ENCODE measurements around the gene ABR. TPM values are rescaled to one million over a fixed set of nuclear protein-coding genes. Genes with fewer than 3 reads are reported as not detected.
A peak's percentile ranks its signal among the peaks of the same experiment; 100 is the strongest.

Gene ABR
- total RNA-seq, 2 experiments from 2014 or later, result 144 to 145 TPM

DNA sequence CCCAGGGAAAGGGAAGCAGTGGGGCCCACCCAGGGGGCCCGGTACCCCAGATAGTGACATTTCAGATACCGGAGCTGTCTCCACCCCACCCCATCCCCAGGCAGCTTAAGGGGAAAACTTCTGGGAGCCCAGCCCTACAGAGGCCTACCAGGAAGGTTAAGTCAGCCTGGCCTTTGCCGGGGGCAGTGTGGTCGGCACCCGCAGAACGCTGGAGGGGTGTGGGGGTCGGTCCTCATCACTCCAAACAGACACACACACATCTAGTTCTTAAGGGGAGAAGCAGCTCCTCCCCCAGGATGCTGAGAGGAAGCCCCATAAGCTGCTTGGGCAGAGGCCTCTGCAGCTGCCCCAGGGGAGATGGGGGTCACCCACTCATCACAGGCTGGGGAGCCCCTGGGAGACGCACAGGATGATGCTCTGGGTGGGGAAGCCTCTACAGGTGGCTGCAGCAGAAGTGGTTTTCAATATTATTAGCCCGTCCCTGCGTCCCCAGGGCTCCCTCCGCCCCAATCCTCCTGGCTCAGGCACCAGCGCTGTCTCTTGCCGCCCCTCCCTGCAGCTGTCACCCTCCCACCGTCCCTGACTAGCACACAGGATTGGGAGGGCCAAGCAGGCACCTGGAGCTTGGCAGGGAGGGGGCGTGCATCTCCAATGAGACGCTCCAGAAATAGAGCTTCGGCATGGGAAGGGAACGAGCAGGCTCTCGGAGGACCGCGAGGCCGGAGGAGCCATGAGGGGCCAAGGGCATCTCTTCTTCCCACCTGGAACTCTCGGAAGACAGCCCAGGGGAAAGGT, 1.4 kb upstream of the ABR start:
- no peak for DNase-seq

GRCh38 chr17:1179112-1179817, 516 bp downstream of the ABR start:
- H3K36me3 Mint-ChIP-seq (ENCODE audit: low read depth), result no peaks in the 10 kb centered on the region
- peaks cover 8% of the 10 kb centered on the region for H3K4me1 Mint-ChIP-seq
- ChIA-PET POLR2A (interaction anchor here (0.5 kb wide), 1 partner anchor 19 kb away, joined by 3 read pairs; no protein-coding TSS in a partner anchor), CTCF (interaction anchor here (1.0 kb wide), 1 partner anchor 57 kb away, joined by 3 read pairs; no protein-coding TSS in a partner anchor)
- peaks cover 10% of the 10 kb centered on the region for H3K27me3 Mint-ChIP-seq
- DNase-seq, result no peak
- H3K4me3 Mint-ChIP-seq, result peak overlapping the region; percentile 68
- H3K9me3 Mint-ChIP-seq, result no peaks in the 10 kb centered on the region
- no peak overlapping the region for H3K27ac Mint-ChIP-seq

More for the DNA sequence above, 1.4 kb upstream of the ABR start:
- ChIA-PET CTCF (interaction anchor here (1.5 kb wide), 2 partner anchors 12 to 58 kb away, joined by 5 read pairs; no protein-coding TSS in a partner anchor), POLR2A (interaction anchor here (1.7 kb wide), 1 partner anchor 17 kb away, joined by 6 read pairs; no protein-coding TSS in a partner anchor)
- Mint-ChIP-seq H3K9me3 (no peaks in the 10 kb centered on the region), H3K27ac (no peak overlapping the region), H3K36me3 (ENCODE audit: low read depth) (no peaks in the 10 kb centered on the region), H3K4me1 (peaks cover 8% of the 10 kb centered on the region), H3K4me3 (no peak overlapping the region), H3K27me3 (peaks cover 11% of the 10 kb centered on the region)

DNA sequence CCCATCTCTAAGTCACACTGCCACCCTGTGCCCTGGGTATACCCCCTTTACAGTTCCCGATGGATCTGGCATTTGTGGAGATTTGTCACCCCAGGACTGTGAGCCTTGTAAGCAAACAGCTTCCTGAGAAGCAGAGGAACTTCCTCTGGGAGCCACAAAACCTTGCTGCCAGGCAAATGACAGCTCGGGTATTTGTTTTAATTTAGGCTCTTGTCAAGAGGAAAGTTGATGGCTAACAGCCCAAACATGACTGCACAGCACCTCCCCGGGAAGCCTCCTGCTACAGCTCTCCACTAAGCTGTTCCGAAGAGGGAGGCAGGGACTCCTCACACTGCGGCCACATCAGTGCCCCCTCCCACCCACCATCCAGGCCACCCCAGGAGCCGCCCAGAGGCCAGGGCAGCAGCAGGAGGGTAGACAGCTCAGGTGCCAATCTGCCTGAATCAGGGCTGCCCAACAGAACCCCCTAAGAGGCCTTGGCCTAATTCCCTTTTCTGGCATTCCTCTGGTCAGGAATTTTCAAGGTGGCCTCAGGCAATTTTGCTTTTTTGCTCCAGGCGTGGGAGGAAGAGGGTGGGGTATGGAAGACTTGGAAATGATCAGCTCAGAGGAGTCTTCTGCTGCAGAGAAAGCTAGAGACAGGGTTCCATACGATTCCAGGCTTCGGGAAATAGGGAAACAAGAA, 2.6 kb downstream of the ABR start:
- CTCF ChIA-PET, result interaction anchor here (0.6 to 1.8 kb wide), 3 partner anchors 21 to 204 kb away, joined by 3 to 6 read pairs (median 4); no protein-coding TSS in a partner anchor
- no peaks in the 10 kb centered on the region for H3K36me3 Mint-ChIP-seq (ENCODE audit: low read depth)
- POLR2A ChIA-PET, result no interaction called here

DNA sequence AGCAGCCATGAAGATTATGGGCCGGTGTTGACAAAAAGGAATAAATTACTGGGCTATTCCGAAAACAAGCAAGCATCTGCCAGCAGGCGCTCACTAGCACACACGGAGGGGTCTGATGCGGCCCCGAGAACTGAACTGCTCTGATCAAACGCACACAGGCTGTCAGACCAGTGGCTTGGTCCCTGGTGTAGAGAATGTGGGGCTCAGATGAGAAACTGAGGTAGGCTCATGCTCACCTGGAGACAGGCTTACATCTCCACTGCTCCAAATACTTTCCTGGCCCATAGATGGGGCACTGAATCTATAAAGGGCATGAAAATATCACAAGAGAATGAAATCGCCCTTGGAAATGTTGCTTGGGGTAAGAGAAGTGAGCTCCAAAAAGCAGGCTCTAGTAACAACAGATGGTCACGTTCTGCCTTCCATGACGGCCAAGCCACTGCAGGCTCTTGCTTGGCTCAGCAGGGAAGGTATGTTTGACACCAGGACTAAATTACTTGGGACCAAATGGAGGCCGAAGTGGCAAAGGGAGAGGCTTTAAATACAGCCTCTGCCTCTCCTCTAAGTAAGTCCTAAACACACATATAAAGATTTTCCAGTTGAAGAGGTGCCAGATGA, 5.4 kb downstream of the ABR start:
- no peak for DNase-seq
- CTCF ChIA-PET, result no interaction called here
- POLR2A ChIA-PET, result interaction anchor here (0.9 kb wide), 1 partner anchor 78 kb away, joined by 3 read pairs; no protein-coding TSS in a partner anchor
- no peak overlapping the region for H3K4me3 Mint-ChIP-seq
- peaks cover 3% of the 10 kb centered on the region for H3K4me1 Mint-ChIP-seq
- H3K27me3 Mint-ChIP-seq, result peaks cover 10% of the 10 kb centered on the region
- no peak overlapping the region for H3K27ac Mint-ChIP-seq
- no peaks in the 10 kb centered on the region for H3K36me3 Mint-ChIP-seq (ENCODE audit: low read depth)
- no peaks in the 10 kb centered on the region for H3K9me3 Mint-ChIP-seq

More for the DNA sequence above, 2.6 kb downstream of the ABR start:
- Mint-ChIP-seq H3K9me3 (no peaks in the 10 kb centered on the region), H3K4me1 (peaks cover 3% of the 10 kb centered on the region), H3K27ac (no peak overlapping the region), H3K4me3 (no peak overlapping the region), H3K27me3 (peaks cover 10% of the 10 kb centered on the region)
- no peak for DNase-seq

DNA sequence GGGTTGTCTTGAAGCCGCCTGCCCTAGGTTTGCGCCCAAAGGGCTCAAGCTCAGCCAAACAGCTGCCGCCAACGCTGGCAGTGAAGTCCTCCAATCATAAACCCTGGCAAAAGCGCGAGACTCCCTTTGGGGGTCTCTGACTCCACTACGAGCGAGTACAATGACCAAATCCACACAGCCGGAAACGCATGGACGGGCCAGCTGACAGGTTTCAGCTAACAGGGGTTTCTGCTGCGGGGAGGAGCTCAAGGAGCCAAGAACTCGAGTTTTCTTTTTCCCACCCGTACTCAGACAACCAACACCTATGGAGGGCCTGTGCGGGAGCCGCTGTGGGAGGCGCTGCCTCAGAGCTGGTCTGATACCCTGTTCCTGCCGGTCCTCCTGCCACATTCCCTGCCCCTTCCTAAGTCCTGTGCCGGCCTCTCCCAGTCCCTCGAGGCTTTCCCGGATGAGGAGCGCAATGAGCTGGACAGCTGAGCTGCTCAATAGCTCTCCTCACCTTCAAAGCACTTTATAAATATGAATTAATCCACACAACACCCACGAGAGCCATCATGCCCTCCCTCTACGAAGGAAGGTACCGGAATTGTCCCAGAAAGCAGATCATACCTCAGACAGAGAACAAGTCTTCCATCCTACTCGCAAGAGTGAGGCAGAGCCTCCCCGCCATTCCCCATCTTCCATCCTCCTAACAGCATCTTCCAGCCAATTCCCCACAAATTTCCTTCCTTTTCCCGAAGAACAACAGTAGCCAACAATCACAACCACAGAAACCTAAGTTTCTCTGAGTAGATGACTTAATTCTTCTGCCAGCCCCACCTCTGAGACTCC, 6.1 kb downstream of the ABR start:
- no peaks in the 10 kb centered on the region for H3K9me3 Mint-ChIP-seq
- no peaks in the 10 kb centered on the region for H3K36me3 Mint-ChIP-seq (ENCODE audit: low read depth)
- H3K4me3 Mint-ChIP-seq, result no peak overlapping the region
- CTCF ChIA-PET, result no interaction called here
- peaks cover 7% of the 10 kb centered on the region for H3K27me3 Mint-ChIP-seq
- H3K4me1 Mint-ChIP-seq, result peaks cover 2% of the 10 kb centered on the region
- H3K27ac Mint-ChIP-seq, result no peak overlapping the region
- DNase-seq, result no peak
- POLR2A ChIA-PET, result interaction anchor here (0.9 kb wide), 1 partner anchor 77 kb away, joined by 3 read pairs; no protein-coding TSS in a partner anchor

GRCh38 chr17:1171953-1172352, 7.8 kb downstream of the ABR start:
- ChIA-PET POLR2A (no interaction called here), CTCF (interaction anchor here (0.5 kb wide), 1 partner anchor 102 kb away, joined by 7 read pairs; no protein-coding TSS in a partner anchor)
- no peak for DNase-seq
- Mint-ChIP-seq H3K27ac (no peak overlapping the region), H3K4me1 (no peaks in the 10 kb centered on the region), H3K36me3 (ENCODE audit: low read depth) (no peaks in the 10 kb centered on the region), H3K4me3 (no peak overlapping the region), H3K9me3 (no peaks in the 10 kb centered on the region), H3K27me3 (no peaks in the 10 kb centered on the region)

GRCh38 chr17:1170739-1171138, 9.0 kb downstream of the ABR start:
- ChIA-PET CTCF (no interaction called here), POLR2A (no interaction called here)
- Mint-ChIP-seq H3K4me3 (no peak overlapping the region), H3K27me3 (no peaks in the 10 kb centered on the region), H3K36me3 (ENCODE audit: low read depth) (no peaks in the 10 kb centered on the region), H3K27ac (no peak overlapping the region), H3K9me3 (no peaks in the 10 kb centered on the region), H3K4me1 (no peaks in the 10 kb centered on the region)
- DNase-seq, result no peak

- Mint-ChIP-seq H3K27ac (no peak overlapping the region), H3K4me1 (no peaks in the 10 kb centered on the region), H3K36me3 (ENCODE audit: low read depth) (no peaks in the 10 kb centered on the region), H3K9me3 (no peaks in the 10 kb centered on the region), H3K4me3 (no peak overlapping the region), H3K27me3 (no peaks in the 10 kb centered on the region)
- ChIA-PET CTCF (no interaction called here), POLR2A (no interaction called here)
- DNase-seq, result no peak
Measured at GRCh38 chr17:1169929-1170312, 9.9 kb downstream of the ABR start.

GRCh38 chr17:1169221-1169928, 10.4 kb downstream of the ABR start:
- CTCF ChIA-PET, result no interaction called here
- H3K4me1 Mint-ChIP-seq, result no peaks in the 10 kb centered on the region
- H3K27ac Mint-ChIP-seq, result no peak overlapping the region
- POLR2A ChIA-PET, result no interaction called here
- no peak for DNase-seq
- no peak overlapping the region for H3K4me3 Mint-ChIP-seq
- no peaks in the 10 kb centered on the region for H3K9me3 Mint-ChIP-seq
- no peaks in the 10 kb centered on the region for H3K36me3 Mint-ChIP-seq (ENCODE audit: low read depth)
- H3K27me3 Mint-ChIP-seq, result no peaks in the 10 kb centered on the region

- Mint-ChIP-seq H3K9me3 (no peaks in the 10 kb centered on the region), H3K27ac (no peak overlapping the region)
- CTCF ChIA-PET, result no interaction called here
Measured at GRCh38 chr17:1168533-1169220, 11.1 kb downstream of the ABR start.

GRCh38 chr17:1166276-1166675, 13.5 kb downstream of the ABR start:
- Mint-ChIP-seq H3K9me3 (no peaks in the 10 kb centered on the region), H3K27me3 (no peaks in the 10 kb centered on the region), H3K4me1 (no peaks in the 10 kb centered on the region), H3K27ac (no peak overlapping the region), H3K36me3 (ENCODE audit: low read depth) (no peaks in the 10 kb centered on the region), H3K4me3 (no peak overlapping the region)
- no peak for DNase-seq
- POLR2A ChIA-PET, result no interaction called here
- CTCF ChIA-PET, result interaction anchor here (1.0 kb wide), 1 partner anchor 21 kb away, joined by 3 read pairs; no protein-coding TSS in a partner anchor

More at GRCh38 chr17:1168533-1169220, 11.1 kb downstream of the ABR start:
- POLR2A ChIA-PET, result no interaction called here
- Mint-ChIP-seq H3K27me3 (no peaks in the 10 kb centered on the region), H3K4me3 (no peak overlapping the region), H3K36me3 (ENCODE audit: low read depth) (no peaks in the 10 kb centered on the region), H3K4me1 (no peaks in the 10 kb centered on the region)
- DNase-seq, result no peak

Measured in activated CD4-positive, alpha-beta memory T cell treated with anti-CD3 and anti-CD28 coated beads, Interleukin-2, amount 10 ng/mL, durations not matched to agents 7 days and 5 days (primary cell).